IMR-90 (cell line): ENCODE measurements around the gene POU4F1. TPM values are rescaled to one million over a fixed set of nuclear protein-coding genes. Genes with fewer than 3 reads are reported as not detected.

ENCODE experiments used
- ATAC-seq: fragments of 200-7000 bp; cut with Tn5 transposase; 2 replicates; pipeline ENCODE4 v1.9.1; 2020; ENCODE audit warnings: low read depth, mild to moderate bottlenecking, moderate library complexity
- BruUV-seq: library from RNA; stranded (reverse); fragments of 400-500 nt; replicated peaks from 2 replicates; lab custom pipeline; 2021; lab: Mats Ljungman, UMichigan
- CTCF ChIA-PET: fragments of 300-600 bp; formaldehyde crosslinking; extraction: SDS; loops from one replicate; lab custom pipeline; 2021; ENCODE audit warnings: antibody characterized with exemption; lab: Yijun Ruan, JAX
- POLR2A ChIA-PET: fragments of 300-600 bp; sonication (Branson Sonifier 250); formaldehyde crosslinking; loops from one replicate; lab custom pipeline; 2022; ENCODE audit warnings: antibody characterized with exemption; ENCODE audit not compliant: unreplicated experiment; lab: Charles Lee
- DNase-seq: peaks from one replicate; pipeline ENCODE4 v3.0.0; 2013
- H2AFZ ChIP-seq: replicated peaks from 2 replicates; pipeline ENCODE3; 2013; ENCODE audit warnings: low read length, mild to moderate bottlenecking; ENCODE audit not compliant: poor library complexity
- H2AK5ac ChIP-seq: 2 replicates; pipeline ENCODE4 v1.6.1; 2013; ENCODE audit warnings: low read depth, low read length, inconsistent platforms
- H2AK9ac ChIP-seq: replicated peaks from 2 replicates; pipeline ENCODE3; 2013; ENCODE audit warnings: mild to moderate bottlenecking, low read depth, low read length, moderate library complexity; ENCODE audit not compliant: poor library complexity
- H2BK120ac ChIP-seq: 2 replicates; pipeline ENCODE4 v1.6.1; 2013; ENCODE audit warnings: low read depth, low read length, inconsistent platforms
- H2BK15ac ChIP-seq: 3 replicates; pipeline ENCODE4 v1.6.1; 2013; ENCODE audit warnings: low read depth, low read length, inconsistent platforms
- H2BK20ac ChIP-seq: 2 replicates; pipeline ENCODE4 v1.6.1; 2013; ENCODE audit warnings: low read depth, mild to moderate bottlenecking, inconsistent platforms, low read length, moderate library complexity
- H2BK5ac ChIP-seq: 2 replicates; pipeline ENCODE4 v1.6.1; 2013; ENCODE audit warnings: mild to moderate bottlenecking, low read depth, low read length, inconsistent platforms; ENCODE audit not compliant: poor library complexity, severe bottlenecking
- H3K14ac ChIP-seq: replicated peaks from 2 replicates; pipeline ENCODE4 v1.6.1; 2013; ENCODE audit warnings: low read depth, low read length, inconsistent platforms
- H3K18ac ChIP-seq: 2 replicates; pipeline ENCODE4 v1.6.1; 2013; ENCODE audit warnings: low read depth, low read length, control low read depth
- H3K23ac ChIP-seq: 2 replicates; pipeline ENCODE4 v1.6.1; 2013; ENCODE audit warnings: low read depth, low read length, inconsistent platforms
- H3K27ac ChIP-seq: 2 replicates; pipeline ENCODE4 v1.5.1; 2013; ENCODE audit warnings: mild to moderate bottlenecking, control low read depth, low read length; ENCODE audit not compliant: insufficient read depth
- H3K27me3 ChIP-seq: 2 replicates; pipeline ENCODE4 v1.6.1; 2013; ENCODE audit warnings: low read length; ENCODE audit not compliant: control insufficient read depth, insufficient read depth
- H3K36me3 ChIP-seq: 2 replicates; pipeline ENCODE4 v1.6.1; 2013; ENCODE audit warnings: low read length, mixed read lengths; ENCODE audit not compliant: control insufficient read depth, insufficient read depth
- H3K4ac ChIP-seq: 2 replicates; pipeline ENCODE4 v1.6.1; 2013; ENCODE audit warnings: low read depth, low read length, inconsistent platforms
- H3K4me1 ChIP-seq: 2 replicates; pipeline ENCODE4 v1.6.1; 2013; ENCODE audit warnings: low read length, mixed read lengths; ENCODE audit not compliant: control insufficient read depth, insufficient read depth
- H3K4me2 ChIP-seq: 2 replicates; pipeline ENCODE4 v1.6.1; 2013; ENCODE audit warnings: low read depth, mild to moderate bottlenecking, control low read depth, low read length, moderate library complexity
- H3K4me3 ChIP-seq: 2 replicates; pipeline ENCODE4 v1.5.1; 2013; ENCODE audit warnings: low read depth, mild to moderate bottlenecking, control low read depth, low read length, moderate library complexity; ENCODE audit not compliant: insufficient read depth
- H3K56ac ChIP-seq: 2 replicates; pipeline ENCODE4 v1.6.1; 2013; ENCODE audit warnings: low read length, inconsistent platforms; ENCODE audit not compliant: insufficient read depth; ENCODE audit errors: extremely low read depth
- H3K79me1 ChIP-seq, 2 experiments: 2 replicates each; pipeline ENCODE4 v1.6.1; 2013; ENCODE audit warnings: low read length in 2 of 2, inconsistent platforms in 1 of 2, low read depth in 1 of 2
- H3K9ac ChIP-seq: 2 replicates; pipeline ENCODE4 v1.6.1; 2013; ENCODE audit warnings: low read depth, low read length, control low read depth
- H3K9me1 ChIP-seq: 2 replicates; pipeline ENCODE4 v1.6.1; 2013; ENCODE audit warnings: low read length, inconsistent platforms; ENCODE audit not compliant: insufficient read depth
- H3K9me3 ChIP-seq: 2 replicates; pipeline ENCODE4 v1.6.1; 2013; ENCODE audit warnings: low read length; ENCODE audit not compliant: control insufficient read depth, insufficient read depth
- H4K20me1 ChIP-seq: 2 replicates; pipeline ENCODE4 v1.6.1; 2013; ENCODE audit warnings: low read length, inconsistent platforms; ENCODE audit not compliant: insufficient read depth
- H4K5ac ChIP-seq: 2 replicates; pipeline ENCODE4 v1.6.1; 2013; ENCODE audit warnings: mild to moderate bottlenecking, low read depth, low read length, control low read depth
- H4K8ac ChIP-seq, 2 experiments: 2 replicates each; pipeline ENCODE4 v1.6.1; 2013; ENCODE audit warnings: low read depth in 2 of 2, low read length in 2 of 2, control low read depth in 1 of 2, inconsistent platforms in 1 of 2
- H4K91ac ChIP-seq: 2 replicates; pipeline ENCODE4 v1.6.1; 2013; ENCODE audit warnings: low read depth, low read length, inconsistent platforms; ENCODE audit not compliant: insufficient read depth
- BHLHE40 ChIP-seq: fragments of 150-350 bp; IDR thresholded peaks from 2 replicates; pipeline ENCODE4 v1.6.1; 2016; ENCODE audit warnings: mild to moderate bottlenecking, low read depth, low read length
- CEBPB ChIP-seq: IDR thresholded peaks from 2 replicates; pipeline ENCODE4 v1.6.1; 2012; ENCODE audit warnings: low read depth, low read length, improper control_type of control experiment
- CHD1 ChIP-seq: IDR thresholded peaks from 2 replicates; pipeline ENCODE4 v1.6.1; 2012; ENCODE audit warnings: low read depth, low read length, improper control_type of control experiment
- FOS ChIP-seq: fragments of 150-350 bp; IDR thresholded peaks from 2 replicates; pipeline ENCODE4 v1.6.1; 2016; ENCODE audit warnings: low read depth, low read length
- MAFK ChIP-seq: IDR thresholded peaks from 2 replicates; pipeline ENCODE4 v1.6.1; 2012; ENCODE audit warnings: low read depth, low read length, improper control_type of control experiment
- MAZ ChIP-seq: IDR thresholded peaks from 2 replicates; pipeline ENCODE4 v1.6.1; 2012; ENCODE audit warnings: low read depth, mild to moderate bottlenecking, low read length, improper control_type of control experiment, moderate library complexity, borderline replicate concordance
- MXI1 ChIP-seq: IDR thresholded peaks from 2 replicates; pipeline ENCODE4 v1.6.1; 2012; ENCODE audit warnings: low read depth, mild to moderate bottlenecking, low read length, moderate library complexity, borderline replicate concordance
- NFE2L2 ChIP-seq: fragments of 150-350 bp; IDR thresholded peaks from 2 replicates; pipeline ENCODE4 v1.6.1; 2016; ENCODE audit warnings: low read depth, mild to moderate bottlenecking, low read length
- POLR2A ChIP-seq: IDR thresholded peaks from 2 replicates; pipeline ENCODE4 v1.6.1; 2012; ENCODE audit warnings: mild to moderate bottlenecking, low read depth, low read length
- RAD21 ChIP-seq: IDR thresholded peaks from 2 replicates; pipeline ENCODE4 v1.6.1; 2012; ENCODE audit warnings: low read length, improper control_type of control experiment
- RCOR1 ChIP-seq: IDR thresholded peaks from 2 replicates; pipeline ENCODE4 v1.6.1; 2012; ENCODE audit warnings: mild to moderate bottlenecking, low read length, improper control_type of control experiment; ENCODE audit not compliant: insufficient replicate concordance
- SMC3 ChIP-seq: fragments of 150-350 bp; IDR thresholded peaks from 2 replicates; pipeline ENCODE4 v1.6.1; 2016; ENCODE audit warnings: low read depth, mild to moderate bottlenecking, antibody characterized with exemption, low read length, moderate library complexity
- WGBS, 2 experiments: methylation state at CpG; one replicate each; pipeline versions ENCODE4 v1.1.5 to v1.1.7; 2013; ENCODE audit warnings: missing lambda C conversion rate in 2 of 2; ENCODE audit not compliant: insufficient read length in 1 of 2; ENCODE audit errors: extremely low coverage in 2 of 2; 5-methylcytosine and 5-hydroxymethylcytosine counted together
- dilution Hi-C: fragments of 300-500 bp; cut with HindIII; formaldehyde crosslinking; loops from one replicate; pipeline ENCODE4 v1.14.3; 2018; ENCODE audit warnings: low sequenced_read_pairs; ENCODE audit not compliant: unreplicated experiment
- in situ Hi-C: fragments of 300-500 bp; cut with MboI; formaldehyde crosslinking; loops from 3 replicates; pipeline ENCODE4 v1.14.3; 2019; ENCODE audit warnings: low sequenced_read_pairs, inconsistent platforms, mixed read lengths
- intact Hi-C: fragments of 100-400 bp; cut with micrococcal nuclease; formaldehyde crosslinking; loops from 2 replicates; pipeline ENCODE4 v1.10.0; 2022
- polyA plus RNA-seq, 3 experiments: library from polyadenylated mRNA; depleted of rRNA; stranded (reverse); fragments of >200 nt; gene quantifications; 2 replicates each; pipeline ENCODE4 v1.2.3, GENCODE V29; 2012; ENCODE audit warnings: low replicate concordance in 1 of 3
- total RNA-seq: library from RNA; depleted of rRNA; stranded (reverse); fragments of >200 nt; gene quantifications from 2 replicates; pipeline ENCODE4 v1.2.3, GENCODE V29; 2012
- TF ChIP-seq, protein P1 (sequence below): conservative IDR thresholded peaks from 2 replicates; pipeline ENCODE4 v1.5.1; 2012; ENCODE audit warnings: mild to moderate bottlenecking, low read depth, low read length, improper control_type of control experiment
- TF ChIP-seq, protein P2 (sequence below): fragments of 150-350 bp; IDR thresholded peaks from 2 replicates; pipeline ENCODE4 v1.6.1; 2017; ENCODE audit warnings: mild to moderate bottlenecking, antibody characterized with exemption, low read length, low read depth

Gene POU4F1
- total and polyA plus RNA-seq, 2 of the 4 experiments (the other 2 are of a cell fraction), result 0.02 TPM; not detected in 1

DNA sequence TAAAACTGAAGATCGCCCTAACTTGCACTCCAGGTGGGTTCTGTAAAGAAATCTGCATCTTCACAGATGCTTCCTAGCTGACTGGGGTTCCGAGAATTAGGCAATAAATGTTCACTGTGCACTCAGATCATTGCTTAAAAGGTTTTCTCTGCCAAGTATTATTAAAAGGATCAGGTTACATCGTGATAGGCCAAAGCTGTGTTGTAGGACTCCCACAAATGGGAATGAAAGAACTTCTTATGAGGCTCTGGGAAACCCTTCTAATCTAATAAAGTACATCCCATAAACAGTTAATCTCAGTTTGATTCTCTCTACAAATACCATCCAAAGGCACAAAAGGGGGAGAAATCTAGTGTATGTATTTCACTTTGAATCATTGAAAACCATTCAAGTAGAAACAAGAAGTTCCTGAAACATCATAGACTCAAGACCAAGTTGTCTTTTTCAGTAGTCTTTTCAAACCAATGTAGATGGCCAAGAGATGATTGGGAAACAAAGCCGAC is 7.1 kb upstream of the POU4F1 start:
- Histone ChIP-seq H3K9me1 (no peaks in the 10 kb centered on the region), H3K56ac (no peak overlapping the region), H3K9me3 (peaks cover 10% of the 10 kb centered on the region; the same call in 1 of the 2 replicates), H4K5ac (no peak overlapping the region), H3K9ac (no peak overlapping the region), H2BK5ac (no peak overlapping the region), H4K20me1 (no peaks in the 10 kb centered on the region), H3K4me2 (no peak overlapping the region), H2AK9ac (no peak overlapping the region), H3K23ac (no peak overlapping the region), H2AFZ (no peak overlapping the region), H3K14ac (no peak overlapping the region), H4K8ac (no peak overlapping the region), H3K36me3 (no peaks in the 10 kb centered on the region), H3K4me1 (peaks cover 3% of the 10 kb centered on the region; the same call in 1 of the 2 replicates), H3K27ac (no peak overlapping the region), H3K4ac (no peak overlapping the region), H2BK20ac (no peak overlapping the region), H3K27me3 (peaks cover 56% of the 10 kb centered on the region), H3K4me3 (no peak overlapping the region), H2BK15ac (no peak overlapping the region), H2AK5ac (no peak overlapping the region), H4K91ac (no peak overlapping the region), H3K18ac (no peak overlapping the region), H3K79me1 (no peaks in the 10 kb centered on the region), H2BK120ac (no peak overlapping the region)
- ChIA-PET POLR2A (no interaction called here), CTCF (no interaction called here)
- no TSS peak for BruUV-seq
- TF ChIP-seq MXI1, result no peak
- TF ChIP-seq RCOR1, result no peak
- no peak for TF ChIP-seq FOS
- TF ChIP-seq, protein P1, sequence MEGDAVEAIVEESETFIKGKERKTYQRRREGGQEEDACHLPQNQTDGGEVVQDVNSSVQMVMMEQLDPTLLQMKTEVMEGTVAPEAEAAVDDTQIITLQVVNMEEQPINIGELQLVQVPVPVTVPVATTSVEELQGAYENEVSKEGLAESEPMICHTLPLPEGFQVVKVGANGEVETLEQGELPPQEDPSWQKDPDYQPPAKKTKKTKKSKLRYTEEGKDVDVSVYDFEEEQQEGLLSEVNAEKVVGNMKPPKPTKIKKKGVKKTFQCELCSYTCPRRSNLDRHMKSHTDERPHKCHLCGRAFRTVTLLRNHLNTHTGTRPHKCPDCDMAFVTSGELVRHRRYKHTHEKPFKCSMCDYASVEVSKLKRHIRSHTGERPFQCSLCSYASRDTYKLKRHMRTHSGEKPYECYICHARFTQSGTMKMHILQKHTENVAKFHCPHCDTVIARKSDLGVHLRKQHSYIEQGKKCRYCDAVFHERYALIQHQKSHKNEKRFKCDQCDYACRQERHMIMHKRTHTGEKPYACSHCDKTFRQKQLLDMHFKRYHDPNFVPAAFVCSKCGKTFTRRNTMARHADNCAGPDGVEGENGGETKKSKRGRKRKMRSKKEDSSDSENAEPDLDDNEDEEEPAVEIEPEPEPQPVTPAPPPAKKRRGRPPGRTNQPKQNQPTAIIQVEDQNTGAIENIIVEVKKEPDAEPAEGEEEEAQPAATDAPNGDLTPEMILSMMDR, result no peak
- no peak for TF ChIP-seq NFE2L2
- no peak for TF ChIP-seq MAFK
- no peak for TF ChIP-seq SMC3
- TF ChIP-seq RAD21, result no peak
- no peak for TF ChIP-seq POLR2A
- TF ChIP-seq, protein P2, sequence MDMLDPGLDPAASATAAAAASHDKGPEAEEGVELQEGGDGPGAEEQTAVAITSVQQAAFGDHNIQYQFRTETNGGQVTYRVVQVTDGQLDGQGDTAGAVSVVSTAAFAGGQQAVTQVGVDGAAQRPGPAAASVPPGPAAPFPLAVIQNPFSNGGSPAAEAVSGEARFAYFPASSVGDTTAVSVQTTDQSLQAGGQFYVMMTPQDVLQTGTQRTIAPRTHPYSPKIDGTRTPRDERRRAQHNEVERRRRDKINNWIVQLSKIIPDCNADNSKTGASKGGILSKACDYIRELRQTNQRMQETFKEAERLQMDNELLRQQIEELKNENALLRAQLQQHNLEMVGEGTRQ, result no peak
- no peak for TF ChIP-seq CEBPB
- TF ChIP-seq CHD1, result no peak
- no peak for TF ChIP-seq MAZ
- no peak for TF ChIP-seq BHLHE40
- 40% methylated on average over 1 of the region's 4 CpGs; no CpG with 5 or more reads in 1 of the 2 experiments for WGBS, 2 experiments
- dilution Hi-C loops, result no loop called here
- no peak; the same call in 1 of the 2 replicates for ATAC-seq
- in situ Hi-C loops, result no loop called here
- DNase-seq, result peak; percentile 49
- intact Hi-C loops, result no loop called here
